ENCODE measurements around the gene FYTTD1.

DNA sequence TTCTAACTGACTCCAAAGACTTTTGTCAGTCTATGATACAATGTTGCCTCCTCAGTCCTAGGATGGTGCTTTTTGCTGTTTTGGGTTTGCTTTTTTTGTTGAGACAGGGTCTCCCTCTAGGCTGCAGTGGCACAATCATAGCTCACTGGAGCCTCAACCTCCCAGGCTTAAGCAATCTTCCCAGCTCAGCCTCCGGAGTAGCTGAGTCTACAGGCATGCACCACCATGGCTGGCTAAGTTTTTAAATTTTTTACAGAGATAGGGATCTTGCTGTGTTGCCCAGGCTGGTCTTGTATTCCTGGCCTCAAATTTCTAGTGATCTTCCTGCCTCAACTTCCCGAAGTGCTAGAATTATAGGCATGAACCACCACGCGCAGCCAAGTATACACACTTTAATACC lies 35.4 kb upstream of the FYTTD1 start:
- TF ChIP-seq CTCF (IDR thresholded peaks at IDR 0.05) (no peak), ZFX (IDR thresholded peaks at IDR 0.05; ENCODE audit: borderline replicate concordance) (no peak)
